A673 (cell line): Measurements from ENCODE around the gene ANO3.

ENCODE experiments used
- EZH2 ChIP-seq: fragments of 200-600 bp; sonication (generic); IDR thresholded peaks from 2 replicates; pipeline ENCODE4 v1.6.1; 2017; ENCODE audit warnings: borderline replicate concordance, low read depth, mild to moderate bottlenecking, mixed read lengths, antibody characterized with exemption, low read length; ENCODE audit not compliant: poor library complexity, severe bottlenecking
- TF ChIP-seq, protein P1 (sequence below): fragments of 300-800, 200-600 bp; sonication (generic); conservative IDR thresholded peaks from 2 replicates; pipeline ENCODE4 v1.5.1; 2017; ENCODE audit warnings: low read depth, mild to moderate bottlenecking, antibody characterized with exemption, low read length, moderate library complexity, mixed read lengths

DNA sequence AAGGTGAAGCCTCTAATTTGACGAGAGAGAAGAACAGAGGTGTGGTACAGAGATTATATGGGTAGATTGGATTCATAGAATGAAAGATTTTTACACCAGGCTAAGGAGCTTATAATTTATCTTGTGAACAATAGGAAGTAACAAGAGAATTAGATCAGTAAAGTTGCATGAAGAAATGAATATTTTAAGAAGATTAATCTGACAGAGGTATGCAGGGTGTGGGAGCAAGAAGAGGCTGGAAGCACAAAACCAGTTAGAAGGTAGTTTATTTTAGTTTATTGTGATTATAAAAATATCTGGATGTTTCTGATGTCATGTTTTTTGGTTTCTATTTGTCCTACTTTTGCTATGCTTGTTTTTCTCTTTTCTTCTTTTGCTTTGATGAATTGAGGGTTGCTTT is 374.3 kb downstream of the ANO3 start:
- TF ChIP-seq, protein P1, sequence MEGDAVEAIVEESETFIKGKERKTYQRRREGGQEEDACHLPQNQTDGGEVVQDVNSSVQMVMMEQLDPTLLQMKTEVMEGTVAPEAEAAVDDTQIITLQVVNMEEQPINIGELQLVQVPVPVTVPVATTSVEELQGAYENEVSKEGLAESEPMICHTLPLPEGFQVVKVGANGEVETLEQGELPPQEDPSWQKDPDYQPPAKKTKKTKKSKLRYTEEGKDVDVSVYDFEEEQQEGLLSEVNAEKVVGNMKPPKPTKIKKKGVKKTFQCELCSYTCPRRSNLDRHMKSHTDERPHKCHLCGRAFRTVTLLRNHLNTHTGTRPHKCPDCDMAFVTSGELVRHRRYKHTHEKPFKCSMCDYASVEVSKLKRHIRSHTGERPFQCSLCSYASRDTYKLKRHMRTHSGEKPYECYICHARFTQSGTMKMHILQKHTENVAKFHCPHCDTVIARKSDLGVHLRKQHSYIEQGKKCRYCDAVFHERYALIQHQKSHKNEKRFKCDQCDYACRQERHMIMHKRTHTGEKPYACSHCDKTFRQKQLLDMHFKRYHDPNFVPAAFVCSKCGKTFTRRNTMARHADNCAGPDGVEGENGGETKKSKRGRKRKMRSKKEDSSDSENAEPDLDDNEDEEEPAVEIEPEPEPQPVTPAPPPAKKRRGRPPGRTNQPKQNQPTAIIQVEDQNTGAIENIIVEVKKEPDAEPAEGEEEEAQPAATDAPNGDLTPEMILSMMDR, result no peak
- no peak for TF ChIP-seq EZH2
